AG09319 (cell line): ENCODE measurements around the gene EIF2AK2.

Source experiments
- DNase-seq: peaks from one replicate; pipeline ENCODE4 v3.0.0-alpha.2; 2010; ENCODE audit warnings: low read depth; ENCODE audit errors: extremely low read depth
- CTCF ChIP-seq: IDR thresholded peaks from 2 replicates; pipeline ENCODE4 v1.5.1; 2011; ENCODE audit warnings: low read depth, mild to moderate bottlenecking, inconsistent platforms, low read length, moderate library complexity

EIF2AK2 gene

DNA sequence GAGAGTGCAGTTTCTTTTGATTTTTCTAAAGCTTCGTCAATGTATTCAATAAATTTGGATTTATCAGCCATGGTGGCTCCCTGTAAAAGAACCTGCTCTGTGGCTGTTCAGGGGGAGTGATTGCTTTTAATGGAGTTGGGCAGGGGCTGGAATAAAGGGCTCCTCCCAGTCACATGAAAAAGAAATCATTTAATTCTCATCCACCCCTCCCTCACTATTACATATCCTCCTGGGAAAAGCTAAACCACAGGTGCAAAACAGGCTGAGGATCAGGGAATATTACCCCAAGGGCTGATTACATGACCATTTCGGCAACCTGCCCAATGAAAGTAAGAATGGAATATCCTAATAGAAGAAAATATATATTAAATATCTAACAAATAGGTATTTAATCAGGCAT lies 31.8 kb upstream of the EIF2AK2 start, which contains the start of gene SULT6B1:
TSS of gene SULT6B1 (minus strand) at position 101 of the 400 bp plus-strand sequence. CDS start at position 71, 30 bp downstream.
- DNase-seq: no peak
- no peak for TF ChIP-seq CTCF

DNA sequence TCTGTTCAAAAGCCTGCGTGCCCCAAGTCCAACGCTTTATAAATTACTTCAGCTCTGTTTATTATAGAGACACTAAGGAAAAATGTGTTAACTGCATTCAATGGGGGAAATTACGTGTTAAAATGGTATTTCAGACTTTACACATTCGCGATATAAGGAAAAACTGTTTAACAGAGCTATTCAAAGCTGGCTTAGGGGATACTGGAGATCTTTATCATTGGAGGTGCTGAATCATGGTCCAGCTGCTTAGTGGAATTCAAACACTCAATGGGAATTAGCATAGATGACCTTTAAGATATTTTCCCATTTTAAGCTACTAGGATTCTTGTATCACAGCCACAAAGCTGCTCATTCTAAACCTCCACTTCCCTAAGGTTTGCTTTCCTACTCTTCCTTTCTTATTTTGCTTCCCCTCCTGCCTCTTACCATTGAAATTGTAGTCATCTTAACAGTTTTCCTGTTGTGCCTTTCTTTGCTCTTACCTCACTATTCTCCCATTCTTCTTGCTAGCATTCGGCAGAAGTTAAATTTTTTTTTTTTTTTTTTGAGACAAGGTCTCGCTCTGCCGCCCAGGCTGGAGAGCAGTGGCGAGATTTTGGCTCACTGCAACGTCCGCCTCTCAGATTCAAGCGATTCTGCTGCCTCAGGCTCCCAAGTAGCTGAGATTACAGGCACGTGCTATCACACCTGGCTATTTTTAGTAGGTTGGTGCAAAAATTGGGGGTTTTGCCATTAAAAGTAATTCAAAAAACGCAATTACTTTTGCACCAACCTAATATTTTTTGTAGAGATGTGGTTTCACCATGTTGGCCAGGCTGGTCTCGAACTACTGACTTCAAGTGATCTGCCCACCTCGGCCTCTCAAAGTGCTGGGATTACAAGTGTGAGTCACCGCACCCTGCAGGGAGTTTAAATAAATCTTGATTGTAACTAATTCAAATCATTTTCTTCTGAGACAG lies 25.2 kb upstream of the EIF2AK2 start:
- no peak for TF ChIP-seq CTCF
- no peak for DNase-seq

DNA sequence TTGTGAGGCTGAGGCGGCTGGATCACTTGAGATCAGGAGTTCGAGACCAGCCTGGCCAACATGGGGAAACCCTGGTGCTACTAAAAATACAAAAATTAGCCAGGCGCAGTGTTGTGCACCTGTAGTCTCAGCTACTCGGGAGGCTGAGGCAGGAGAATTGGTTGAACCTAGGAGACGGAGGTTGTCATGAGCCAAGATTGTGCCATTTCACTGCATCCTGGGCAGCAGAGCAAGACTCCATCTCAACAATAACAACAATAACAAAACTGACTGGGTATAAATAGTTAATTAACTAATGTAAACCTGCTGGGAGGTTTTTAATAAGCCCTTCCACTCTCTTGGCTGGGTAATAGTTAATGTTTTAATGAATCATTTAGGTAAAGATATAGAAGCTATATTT lies 23.9 kb upstream of the EIF2AK2 start:
- TF ChIP-seq CTCF: no peak
- no peak for DNase-seq

DNA sequence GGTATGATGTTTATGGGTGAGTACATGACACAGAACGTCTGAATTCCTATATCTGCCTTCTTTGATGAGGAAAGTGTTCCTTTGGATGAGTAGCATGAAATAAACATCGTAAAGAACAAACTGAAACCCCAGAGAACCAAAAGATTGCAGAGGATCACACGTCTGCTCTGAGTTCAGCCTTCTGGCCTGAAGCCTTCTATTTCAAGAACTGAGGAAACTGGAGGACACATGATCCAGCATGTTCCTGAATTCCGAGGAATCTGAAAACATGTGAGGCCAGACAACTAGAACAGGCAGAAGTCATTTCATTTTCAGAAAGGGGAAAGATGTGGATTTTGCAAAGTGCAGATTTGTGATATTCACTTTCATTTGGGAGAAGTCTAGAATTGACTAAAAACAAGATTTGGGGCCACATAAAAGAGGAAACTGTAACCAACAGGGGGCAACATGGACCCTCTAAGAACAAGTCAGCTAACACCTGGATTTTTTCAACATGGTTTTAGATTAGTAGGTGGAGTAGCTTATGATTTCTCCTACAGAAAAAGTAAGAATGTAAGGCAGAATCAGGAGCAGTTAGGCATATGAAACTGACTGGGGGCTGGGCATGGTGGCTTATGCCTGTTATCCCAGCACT lies 23.3 kb upstream of the EIF2AK2 start:
- no peak; the same call in 1 of the 2 replicates for TF ChIP-seq CTCF
- no peak for DNase-seq

- no peak for TF ChIP-seq CTCF
- no peak for DNase-seq
These were observed 17.0 kb upstream of the EIF2AK2 start for GRCh38 chr2:37173741-37174140.

- DNase-seq: no peak
- TF ChIP-seq CTCF: no peak
These were observed 14.8 kb upstream of the EIF2AK2 start for GRCh38 chr2:37171624-37171950.
